Common myeloid progenitor, CD34-positive (primary cell): Measurements from ENCODE around the gene SPACA7.

Experiments
- CTCF ChIA-PET: fragments of 350-600 bp; sonication (Branson Sonifier 250); formaldehyde crosslinking; loops from one replicate; lab custom pipeline; 2021; ENCODE audit warnings: antibody characterized with exemption; lab: Charles Lee
- POLR2A ChIA-PET: fragments of 350-600 bp; sonication (Branson Sonifier 250); formaldehyde crosslinking; loops from one replicate; lab custom pipeline; 2021; ENCODE audit warnings: antibody characterized with exemption; lab: Charles Lee
- DNase-seq, 3 donors: peaks; one replicate each; pipeline versions ENCODE4 v3.0.0 to v3.0.0-alpha.2; 2013
- H3K27ac ChIP-seq, 2 experiments: 1 replicate in 1 of 2; 2 replicates in 1 of 2; pipeline ENCODE4 v1.7.0; 2013; ENCODE audit warnings: inconsistent platforms in 2 of 2, low read length in 2 of 2, mild to moderate bottlenecking in 2 of 2, low read depth in 1 of 2, moderate library complexity in 1 of 2; ENCODE audit not compliant: severe bottlenecking in 2 of 2, insufficient read depth in 1 of 2, poor library complexity in 1 of 2
- H3K27me3 ChIP-seq, 5 experiments: replicated peaks in 2 of 5; 1 replicate in 3 of 5; 2 replicates in 2 of 5; pipeline versions ENCODE4 v1.6.1 to v1.7.0; 2013; ENCODE audit warnings: low read length in 4 of 5, mild to moderate bottlenecking in 2 of 5, moderate library complexity in 2 of 5, inconsistent platforms in 1 of 5; ENCODE audit not compliant: insufficient read depth in 5 of 5, control insufficient read depth in 4 of 5
- H3K36me3 ChIP-seq, 4 experiments: 1 replicate in 2 of 4; 2 replicates in 2 of 4; pipeline versions ENCODE4 v1.6.1 to v1.7.0; 2013; ENCODE audit warnings: low read length in 3 of 4, control low read depth in 1 of 4, mild to moderate bottlenecking in 1 of 4; ENCODE audit not compliant: control insufficient read depth in 4 of 4, insufficient read depth in 4 of 4
- H3K4me1 ChIP-seq, 4 experiments: 1 replicate in 3 of 4; 2 replicates in 1 of 4; pipeline versions ENCODE4 v1.6.1 to v1.7.1; 2013; ENCODE audit warnings: low read length in 3 of 4, mild to moderate bottlenecking in 3 of 4, control low read depth in 1 of 4, inconsistent platforms in 1 of 4, moderate library complexity in 1 of 4; ENCODE audit not compliant: control insufficient read depth in 4 of 4, insufficient read depth in 4 of 4; ENCODE audit errors: control extremely low read depth in 1 of 4
- H3K4me3 ChIP-seq, 7 experiments: 1 replicate in 4 of 7; 2 replicates in 3 of 7; pipeline versions ENCODE4 v1.5.1 to v1.7.0; 2013; ENCODE audit warnings: mild to moderate bottlenecking in 7 of 7, low read length in 6 of 7, moderate library complexity in 6 of 7, inconsistent platforms in 2 of 7, low read depth in 2 of 7, control low read depth in 1 of 7; ENCODE audit not compliant: insufficient read depth in 4 of 7, control insufficient read depth in 1 of 7; ENCODE audit errors: extremely low read depth in 1 of 7
- H3K9me3 ChIP-seq, 5 experiments: 1 replicate in 4 of 5; 2 replicates in 1 of 5; pipeline versions ENCODE4 v1.6.1 to v1.7.1; 2013; ENCODE audit warnings: low read length in 4 of 5, mild to moderate bottlenecking in 2 of 5, inconsistent platforms in 1 of 5, low read depth in 1 of 5, moderate library complexity in 1 of 5; ENCODE audit not compliant: control insufficient read depth in 4 of 5, insufficient read depth in 2 of 5; ENCODE audit errors: control extremely low read depth in 1 of 5
- WGBS: methylation state at CpG from one replicate; pipeline ENCODE4 v1.1.5; 2013; ENCODE audit not compliant: insufficient coverage; 5-methylcytosine and 5-hydroxymethylcytosine counted together

SPACA7 gene

GRCh38 chr13:112358156-112358555 lies 18.0 kb upstream of the SPACA7 start:
- Histone ChIP-seq H3K36me3 (no peaks in the 10 kb centered on the region), H3K4me3 (no peak overlapping the region), H3K27ac (no peak overlapping the region), H3K27me3 (peaks cover 0 to 6% (median 0%) of the 10 kb centered on the region in 5 experiments), H3K4me1 (no peaks in the 10 kb centered on the region), H3K9me3 (peaks cover 0 to 5% (median 0%) of the 10 kb centered on the region in 5 experiments)
- ChIA-PET POLR2A (no interaction called here), CTCF (no interaction called here)
- WGBS, result 100% methylated on average over 4 of the region's 4 CpGs
- DNase-seq, result no peak

- ChIA-PET CTCF (no interaction called here), POLR2A (no interaction called here)
- H3K27me3 ChIP-seq, result peaks cover 0 to 4% (median 0%) of the 10 kb centered on the region in 5 experiments
- WGBS, result 89% methylated on average over 5 of the region's 5 CpGs
- H3K9me3 ChIP-seq, result peaks cover 0 to 23% (median 8%) of the 10 kb centered on the region in 5 experiments
- H3K4me1 ChIP-seq, result no peaks in the 10 kb centered on the region
- DNase-seq, result no peak
- H3K4me3 ChIP-seq, result no peak overlapping the region
- H3K36me3 ChIP-seq, result no peaks in the 10 kb centered on the region
- H3K27ac ChIP-seq, result no peak overlapping the region
Measured at GRCh38 chr13:112362021-112362420, 14.1 kb upstream of the SPACA7 start.

- DNase-seq, result no peak
- POLR2A ChIA-PET, result no interaction called here
- Histone ChIP-seq H3K27me3 (no peaks in the 10 kb centered on the region), H3K4me3 (no peak overlapping the region), H3K4me1 (no peaks in the 10 kb centered on the region), H3K27ac (no peak overlapping the region), H3K36me3 (no peaks in the 10 kb centered on the region), H3K9me3 (peaks cover 0 to 34% (median 10%) of the 10 kb centered on the region in 5 experiments)
- CTCF ChIA-PET, result interaction anchor here (1.1 kb wide), 1 partner anchor 11 kb away, joined by 3 read pairs; no protein-coding TSS in a partner anchor
- WGBS, result 57% methylated on average over 7 of the region's 12 CpGs
Measured at GRCh38 chr13:112363867-112364528, 12.2 kb upstream of the SPACA7 start.

GRCh38 chr13:112366907-112367646 lies 9.1 kb upstream of the SPACA7 start:
- DNase-seq, result no peak
- Histone ChIP-seq H3K9me3 (peaks cover 0 to 34% (median 10%) of the 10 kb centered on the region in 5 experiments), H3K36me3 (no peaks in the 10 kb centered on the region), H3K4me3 (no peak overlapping the region), H3K4me1 (no peaks in the 10 kb centered on the region), H3K27ac (no peak overlapping the region), H3K27me3 (peaks cover 0 to 2% (median 0%) of the 10 kb centered on the region in 5 experiments)
- WGBS, result 100% methylated on average over 2 of the region's 4 CpGs
- ChIA-PET CTCF (no interaction called here), POLR2A (no interaction called here)

- no peaks in the 10 kb centered on the region for H3K36me3 ChIP-seq
- 100% methylated on average over 3 of the region's 8 CpGs for WGBS
- no peak overlapping the region for H3K4me3 ChIP-seq
- H3K4me1 ChIP-seq, result no peaks in the 10 kb centered on the region
- DNase-seq, result no peak
- H3K27me3 ChIP-seq, result peaks cover 0 to 2% (median 0%) of the 10 kb centered on the region in 5 experiments
- H3K27ac ChIP-seq, result no peak overlapping the region
- H3K9me3 ChIP-seq, result peaks cover 0 to 34% (median 10%) of the 10 kb centered on the region in 5 experiments
- CTCF ChIA-PET, result no interaction called here
- POLR2A ChIA-PET, result no interaction called here
Measured at GRCh38 chr13:112368883-112369282, 7.3 kb upstream of the SPACA7 start.

GRCh38 chr13:112370311-112370710 lies 5.8 kb upstream of the SPACA7 start:
- POLR2A ChIA-PET, result no interaction called here
- Histone ChIP-seq H3K4me1 (no peaks in the 10 kb centered on the region), H3K27ac (no peak overlapping the region), H3K27me3 (peaks cover 0 to 2% (median 0%) of the 10 kb centered on the region in 5 experiments), H3K9me3 (peaks cover 0 to 29% (median 10%) of the 10 kb centered on the region in 5 experiments), H3K36me3 (no peaks in the 10 kb centered on the region), H3K4me3 (no peak overlapping the region)
- CTCF ChIA-PET, result no interaction called here
- no peak for DNase-seq
- WGBS, result 100% methylated on average over 2 of the region's 3 CpGs

GRCh38 chr13:112374271-112374670 lies 1.9 kb upstream of the SPACA7 start:
- H3K27ac ChIP-seq, result no peak overlapping the region

More at GRCh38 chr13:112374271-112374670, 1.9 kb upstream of the SPACA7 start:
- 90% methylated on average over 10 of the region's 10 CpGs for WGBS
- Histone ChIP-seq H3K27me3 (peaks cover 0 to 2% (median 0%) of the 10 kb centered on the region in 5 experiments), H3K9me3 (peaks cover 0 to 8% (median 2%) of the 10 kb centered on the region in 5 experiments), H3K36me3 (no peaks in the 10 kb centered on the region), H3K4me1 (no peaks in the 10 kb centered on the region), H3K4me3 (no peak overlapping the region)
- CTCF ChIA-PET, result no interaction called here
- POLR2A ChIA-PET, result no interaction called here
- no peak for DNase-seq
